Mammary epithelial cell (primary cell): ENCODE results near the gene GOLGA8R.
"Not testable (repeated sequence)": the region's sequence is repeated elsewhere in the genome, so short reads cannot be mapped to it uniquely, and the experiment has no call there.

Source experiments
- CTCF ChIP-seq, 2 donors: IDR thresholded peaks in 1 of 2; conservative IDR thresholded peaks in 1 of 2; 2 replicates each; pipeline ENCODE4 v1.5.1; 2011 to 2012; ENCODE audit warnings: inconsistent platforms in 2 of 2, low read length in 2 of 2, mild to moderate bottlenecking in 2 of 2, control low read depth in 1 of 2, low read depth in 1 of 2; ENCODE audit not compliant: insufficient read depth in 1 of 2; ENCODE audit errors: extremely low read depth in 1 of 2
- EZH2 ChIP-seq: IDR thresholded peaks from 2 replicates; pipeline ENCODE4 v1.6.1; 2012; ENCODE audit warnings: low read length, inconsistent platforms, borderline replicate concordance

GRCh38 chr15:30462176-30462575 lies 48.1 kb upstream of the GOLGA8R start:
- TF ChIP-seq CTCF (conservative IDR thresholded peaks at IDR 0.05 in 1 of 2, IDR thresholded peaks at IDR 0.05 in 1 of 2; ENCODE audit: extremely low read depth in 1 of 2, insufficient read depth in 1 of 2, low read depth in 1 of 2, low read length in 2 of 2); EZH2: not testable (repeated sequence)
